Natural killer cell treated with Interleukin-12 subunit alpha and Interleukin-12 subunit beta and Interleukin-15 and Interleukin-18, amount 100 ng/mL, for 72 hours (primary cell): ENCODE measurements around the gene PKNOX1. TPM values are rescaled to one million over a fixed set of nuclear protein-coding genes. Genes with fewer than 3 reads are reported as not detected.
"Not testable (repeated sequence)": the region's sequence is repeated elsewhere in the genome, so short reads cannot be mapped to it uniquely, and the experiment has no call there.

Source experiments
- ATAC-seq, 2 donors: fragments of 150-1000 bp; cut with Tn5 transposase in 1 of 2; sonication (Bioruptor Pico), chemical (Tn5 transposase) in 1 of 2; 2 replicates each; pipeline ENCODE4 v1.10.0; 2021
- DNase-seq: peaks from one replicate; pipeline ENCODE4 v3.0.0; 2022; ENCODE audit warnings: low spot score
- H3K27ac Mint-ChIP-seq, 2 donors: 1 replicate in 1 of 2; 2 replicates in 1 of 2; pipeline ENCODE4 v1.8.0; 2022; ENCODE audit warnings: mixed read lengths in 2 of 2, mild to moderate bottlenecking in 1 of 2, moderate library complexity in 1 of 2
- H3K27me3 Mint-ChIP-seq, 2 donors: 1 replicate in 1 of 2; 2 replicates in 1 of 2; pipeline ENCODE4 v1.8.0; 2022; ENCODE audit warnings: mixed read lengths in 2 of 2
- H3K36me3 Mint-ChIP-seq: one replicate; pipeline ENCODE4 v1.8.0; 2022; ENCODE audit warnings: mixed read lengths
- H3K4me1 Mint-ChIP-seq, 2 donors: 1 replicate in 1 of 2; 2 replicates in 1 of 2; pipeline ENCODE4 v1.8.0; 2022; ENCODE audit warnings: low read depth in 2 of 2, mixed read lengths in 2 of 2, mild to moderate bottlenecking in 1 of 2
- H3K4me3 Mint-ChIP-seq: one replicate; pipeline ENCODE4 v1.8.0; 2022; ENCODE audit warnings: mixed read lengths
- H3K9me3 Mint-ChIP-seq: 2 replicates; pipeline ENCODE4 v1.8.0; 2022; ENCODE audit warnings: mixed read lengths
- total RNA-seq, 2 donors: library from RNA; stranded (reverse); gene quantifications; one replicate each; pipeline ENCODE4 v1.2.3, GENCODE V29; 2022

The PKNOX1 gene
- total RNA-seq, 2 donors from 2014 or later, result 26.0 to 33.8 TPM

DNA sequence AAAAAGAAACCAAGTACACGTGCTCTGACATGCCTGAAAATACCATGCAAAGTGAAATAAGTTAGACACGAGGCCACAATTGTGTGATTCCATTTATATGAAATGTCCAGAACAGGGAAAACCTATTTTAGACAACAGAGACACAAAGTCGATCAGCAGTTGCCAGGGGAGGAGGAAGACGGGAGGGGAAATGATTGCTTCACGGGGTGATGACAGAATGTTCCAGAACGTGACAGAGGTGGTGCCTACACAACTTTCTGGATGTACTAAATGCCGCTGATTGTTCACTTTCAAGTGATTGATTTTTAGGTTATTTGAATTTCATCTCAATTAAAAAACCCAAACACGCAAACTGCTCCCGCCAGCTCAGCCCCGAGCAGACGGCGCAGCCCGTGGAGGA, 78.8 kb downstream of the PKNOX1 start:
- H3K4me3 Mint-ChIP-seq, ATAC-seq, H3K27me3 Mint-ChIP-seq, H3K4me1 Mint-ChIP-seq, DNase-seq, H3K9me3 Mint-ChIP-seq, H3K27ac Mint-ChIP-seq, H3K36me3 Mint-ChIP-seq: not testable (repeated sequence)

DNA sequence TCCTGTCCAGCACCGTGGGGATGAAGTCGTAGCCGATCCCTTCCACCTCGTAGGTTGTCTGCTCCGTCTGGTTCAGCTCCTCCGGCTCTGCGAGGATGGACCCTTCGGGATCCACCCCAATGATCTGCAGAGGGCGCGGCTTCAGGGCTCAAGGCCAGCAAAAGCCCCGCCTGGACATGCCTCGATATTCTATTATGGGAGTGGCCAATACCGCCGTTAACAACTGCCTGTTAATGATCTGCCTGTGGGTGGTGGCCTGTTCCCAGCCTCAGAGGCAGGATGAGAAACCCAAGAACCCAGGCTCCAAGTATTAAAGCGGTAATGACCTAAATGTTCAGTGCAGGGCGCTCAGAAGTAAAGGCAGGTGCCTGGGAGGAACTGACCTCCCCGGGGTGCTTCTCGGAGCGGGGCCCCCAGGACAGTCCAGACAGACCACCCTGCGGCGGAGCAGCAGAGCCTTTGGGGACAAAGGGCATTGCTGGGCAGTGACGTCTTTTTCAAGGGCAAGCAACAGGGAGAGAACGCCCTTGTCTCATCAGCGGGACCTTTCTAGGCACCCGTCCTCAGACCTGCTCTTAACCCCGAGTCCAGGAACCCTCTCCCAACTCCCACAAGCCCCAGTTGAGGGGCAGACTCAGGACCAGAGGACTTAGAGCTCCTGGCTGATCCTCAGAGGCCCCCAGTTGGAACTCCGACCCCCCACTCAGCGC, 88.7 kb downstream of the PKNOX1 start:
- H3K27me3 Mint-ChIP-seq, result not testable (repeated sequence)

DNA sequence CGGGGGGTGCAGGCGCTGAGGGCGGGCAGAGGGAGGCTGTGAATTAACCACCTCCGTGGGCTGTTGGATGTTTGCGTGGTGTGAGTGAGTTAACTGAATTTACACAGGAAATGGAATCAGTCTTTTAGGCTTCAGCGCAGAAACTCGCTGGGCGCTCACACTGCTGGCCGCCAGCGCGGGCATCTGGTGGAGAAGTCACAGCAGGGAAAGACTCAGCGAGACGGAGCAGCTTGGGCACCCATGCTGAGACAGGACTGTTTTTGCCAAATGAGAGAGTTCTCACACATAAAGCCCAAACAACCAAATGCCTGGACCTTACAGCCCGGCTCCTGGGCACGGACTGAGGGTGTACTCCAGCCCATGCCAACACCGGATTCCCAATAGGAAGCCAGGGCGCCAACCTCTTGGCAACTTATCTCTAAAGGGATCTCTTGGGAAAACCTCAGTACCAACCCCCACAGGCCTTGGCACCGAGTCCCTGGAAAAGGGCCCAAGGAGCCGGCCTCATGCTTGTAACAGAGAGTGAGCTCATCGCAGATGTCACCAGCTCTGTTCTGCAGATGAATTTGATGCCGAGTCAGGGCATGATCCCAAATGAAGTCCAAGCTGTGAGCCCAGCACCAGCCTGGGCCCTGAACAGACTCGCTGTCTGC, 90.0 kb downstream of the PKNOX1 start:
- not testable (repeated sequence) for ATAC-seq, H3K9me3 Mint-ChIP-seq, DNase-seq, H3K4me3 Mint-ChIP-seq, H3K4me1 Mint-ChIP-seq, H3K27me3 Mint-ChIP-seq, H3K27ac Mint-ChIP-seq, H3K36me3 Mint-ChIP-seq

More for the DNA sequence above, 88.7 kb downstream of the PKNOX1 start:
- not testable (repeated sequence) for H3K4me3 Mint-ChIP-seq, H3K4me1 Mint-ChIP-seq, H3K9me3 Mint-ChIP-seq, ATAC-seq, DNase-seq, H3K27ac Mint-ChIP-seq, H3K36me3 Mint-ChIP-seq

DNA sequence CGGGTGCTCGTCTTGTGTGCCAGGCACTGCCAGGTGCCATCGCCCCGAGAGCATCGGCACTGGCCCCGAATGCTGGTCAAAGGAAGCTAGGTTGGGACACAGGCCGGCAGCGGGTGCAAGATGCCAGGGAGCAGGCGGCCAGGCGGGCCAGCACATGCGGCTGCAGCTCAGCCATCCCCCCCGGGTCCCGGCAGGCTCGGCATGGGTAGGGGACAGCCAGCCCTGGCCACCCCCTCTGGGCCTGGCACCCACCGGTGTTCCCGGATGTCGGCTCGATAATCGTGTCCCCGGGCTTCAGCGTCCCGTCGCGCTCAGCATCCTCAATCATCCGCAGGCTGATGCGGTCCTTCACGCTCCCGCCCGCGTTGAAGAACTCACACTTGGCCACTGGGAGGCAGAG, 91.6 kb downstream of the PKNOX1 start:
- not testable (repeated sequence) for H3K4me3 Mint-ChIP-seq, H3K27ac Mint-ChIP-seq, H3K9me3 Mint-ChIP-seq, H3K36me3 Mint-ChIP-seq, H3K27me3 Mint-ChIP-seq, ATAC-seq, H3K4me1 Mint-ChIP-seq
- peak; percentile 56 for DNase-seq

DNA sequence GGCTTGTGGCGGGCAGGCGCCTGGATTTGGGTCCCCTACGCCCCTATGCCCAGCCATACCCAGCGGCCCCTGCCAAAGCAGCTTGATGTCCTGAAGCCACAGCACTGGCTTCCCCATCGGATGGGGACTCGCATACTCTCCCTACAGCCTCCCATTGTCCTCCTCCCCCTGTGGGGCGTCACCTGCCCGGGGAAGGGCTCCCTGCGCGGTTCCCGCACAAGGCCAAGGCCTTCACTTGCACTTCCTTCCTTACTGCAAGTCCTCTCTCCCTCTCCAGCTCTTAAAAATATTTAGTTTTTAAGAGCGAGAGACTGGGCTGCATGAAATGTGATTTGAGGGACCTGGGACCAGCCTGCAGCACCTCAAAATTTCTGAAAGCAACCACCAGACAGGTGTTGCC, 92.3 kb downstream of the PKNOX1 start:
- H3K36me3 Mint-ChIP-seq, H3K27ac Mint-ChIP-seq, DNase-seq, H3K4me3 Mint-ChIP-seq, H3K9me3 Mint-ChIP-seq, H3K27me3 Mint-ChIP-seq, ATAC-seq, H3K4me1 Mint-ChIP-seq: not testable (repeated sequence)

DNA sequence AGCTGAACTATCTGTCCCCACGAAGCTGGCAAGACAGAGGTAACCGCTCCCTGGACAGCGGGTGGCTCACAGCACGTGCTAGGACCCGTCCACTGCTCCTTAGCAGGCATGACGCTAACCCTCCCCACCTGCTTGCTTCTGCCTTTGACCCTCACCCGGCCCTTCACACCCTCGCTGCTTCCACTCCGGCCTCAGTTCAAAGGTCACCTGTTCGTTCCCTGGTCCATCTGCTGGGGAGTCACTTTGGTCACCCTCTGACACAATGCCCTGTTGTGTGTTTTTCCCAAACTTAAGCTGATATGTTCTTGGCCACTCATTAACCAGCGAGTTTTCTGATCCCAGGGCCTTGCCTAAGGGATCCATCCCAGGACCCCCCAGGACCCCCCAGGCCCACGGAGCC, 93.7 kb downstream of the PKNOX1 start:
- H3K4me3 Mint-ChIP-seq, H3K4me1 Mint-ChIP-seq, H3K27ac Mint-ChIP-seq, H3K27me3 Mint-ChIP-seq, H3K36me3 Mint-ChIP-seq, DNase-seq, H3K9me3 Mint-ChIP-seq, ATAC-seq: not testable (repeated sequence)

DNA sequence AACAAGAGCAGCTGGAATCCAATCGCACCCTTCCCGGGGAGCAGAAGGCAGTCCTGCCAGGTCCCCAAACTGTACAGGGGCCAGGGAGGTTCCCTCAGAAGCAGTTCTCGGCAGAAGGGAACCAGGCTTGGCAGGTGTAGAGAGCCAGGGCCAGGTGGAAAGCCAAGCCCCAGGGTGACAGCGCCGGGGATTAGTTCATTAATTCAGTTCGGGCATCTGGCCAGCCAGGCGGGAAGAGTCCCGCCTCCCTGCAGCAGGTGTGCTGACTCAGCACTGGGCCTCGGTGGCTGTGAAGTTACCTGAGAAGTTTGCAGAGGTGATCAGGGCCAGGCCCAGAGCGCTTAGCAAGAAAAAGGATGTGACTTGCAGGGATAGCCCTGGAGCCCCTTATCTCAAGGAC, 95.3 kb downstream of the PKNOX1 start:
- not testable (repeated sequence) for DNase-seq, H3K4me1 Mint-ChIP-seq, H3K27ac Mint-ChIP-seq, ATAC-seq, H3K36me3 Mint-ChIP-seq, H3K4me3 Mint-ChIP-seq, H3K27me3 Mint-ChIP-seq, H3K9me3 Mint-ChIP-seq

DNA sequence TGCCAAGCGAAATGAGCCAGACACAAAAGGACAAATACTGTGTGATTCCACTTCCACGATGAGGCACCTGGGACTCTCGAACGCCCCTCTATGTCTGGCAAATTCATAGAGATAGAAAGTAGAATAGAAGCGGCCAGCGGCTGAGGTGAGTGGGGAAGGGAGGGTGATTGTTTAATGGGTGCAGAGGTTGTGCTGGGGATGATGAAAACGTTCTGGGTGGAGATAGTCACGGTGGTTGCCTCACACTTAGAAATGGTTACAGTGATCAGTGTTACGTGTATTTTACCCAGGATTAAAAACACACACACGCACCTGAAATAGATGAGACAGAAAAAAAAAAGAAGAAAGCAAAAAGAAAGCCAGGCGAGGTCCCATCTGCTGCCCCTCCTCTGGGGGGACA, 98.4 kb downstream of the PKNOX1 start:
- not testable (repeated sequence) for H3K27me3 Mint-ChIP-seq, H3K36me3 Mint-ChIP-seq, H3K9me3 Mint-ChIP-seq, ATAC-seq, H3K27ac Mint-ChIP-seq, DNase-seq, H3K4me1 Mint-ChIP-seq, H3K4me3 Mint-ChIP-seq

DNA sequence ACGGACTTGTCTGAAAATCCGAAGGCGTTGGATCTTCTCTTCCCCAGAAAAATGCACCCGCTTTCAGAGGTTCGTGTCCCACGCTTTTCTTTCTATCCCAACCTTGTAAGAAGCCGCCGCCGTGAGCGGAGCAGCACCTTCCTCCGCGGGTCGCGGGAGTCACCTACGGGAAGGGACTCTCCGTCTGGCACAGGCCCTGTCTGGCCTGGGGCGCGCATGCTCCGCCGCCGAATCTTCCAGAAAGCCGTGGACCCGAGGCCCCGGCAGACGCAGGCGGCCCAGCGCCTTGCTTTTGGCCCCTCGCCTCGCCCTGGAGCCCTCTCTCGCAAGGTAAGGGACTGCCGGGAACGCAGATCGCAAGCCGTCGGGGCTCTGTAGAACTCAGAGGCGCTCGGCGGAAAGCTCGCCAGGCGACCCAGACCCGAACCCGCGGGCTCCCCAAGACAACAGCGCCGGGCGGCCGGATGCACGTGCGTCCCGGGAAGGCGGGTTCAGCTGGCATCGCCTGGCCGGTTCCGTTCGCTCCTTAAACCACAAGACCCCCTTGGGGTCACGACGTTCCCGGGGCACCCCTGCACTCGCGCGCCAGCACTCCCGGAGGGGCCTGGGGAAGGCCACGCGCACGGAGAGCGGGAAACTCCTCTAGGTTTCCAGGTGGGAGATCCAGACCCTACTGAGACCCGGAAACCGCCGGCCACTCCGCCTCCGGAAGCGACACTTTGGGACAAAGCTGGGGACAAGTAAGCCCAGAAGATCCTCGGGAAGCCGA, 100.2 kb downstream of the PKNOX1 start:
- H3K36me3 Mint-ChIP-seq, H3K27ac Mint-ChIP-seq, H3K4me3 Mint-ChIP-seq, H3K9me3 Mint-ChIP-seq, H3K27me3 Mint-ChIP-seq, DNase-seq, H3K4me1 Mint-ChIP-seq, ATAC-seq: not testable (repeated sequence)

DNA sequence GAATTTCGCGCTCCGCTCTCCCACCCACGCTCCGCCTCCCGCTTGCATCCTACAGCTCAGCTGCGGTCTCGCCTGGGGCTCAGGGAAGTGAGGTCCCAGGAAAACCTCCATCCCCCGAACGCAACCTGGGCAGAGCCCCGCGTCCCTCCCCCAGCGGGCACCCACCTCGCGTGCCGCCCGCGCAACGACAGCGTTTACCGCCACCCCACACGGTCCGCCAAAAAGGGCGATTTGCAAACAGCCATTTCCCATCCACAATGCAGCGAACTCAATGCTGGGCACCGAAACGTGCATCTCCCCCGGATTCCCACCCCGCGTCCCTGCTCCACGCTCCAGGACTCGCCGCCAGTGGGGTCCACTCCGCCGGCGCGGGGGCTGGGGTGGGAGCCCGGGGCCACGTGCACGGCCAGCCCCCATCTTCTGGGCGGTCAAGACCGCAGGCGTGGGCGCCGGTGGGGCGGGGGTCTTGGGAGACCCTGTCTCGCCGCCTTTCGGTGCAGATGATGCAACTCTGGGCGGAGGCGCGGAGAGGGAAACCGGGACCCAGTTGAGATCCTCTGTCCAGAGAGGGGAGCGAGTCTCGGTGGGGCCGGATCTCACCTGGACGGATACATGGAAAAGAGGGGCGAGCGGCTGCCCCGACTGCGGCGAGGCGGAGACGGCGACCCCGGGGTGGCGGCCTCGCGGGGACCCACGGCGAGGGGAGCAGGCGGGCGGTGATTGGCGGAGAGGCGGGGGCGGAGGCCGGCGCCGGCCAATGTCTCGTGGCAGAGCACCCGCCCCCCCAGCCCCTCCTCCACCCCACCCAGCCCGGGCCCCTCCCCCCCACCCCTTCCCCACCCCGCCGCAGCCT, 101.0 kb downstream of the PKNOX1 start, which contains the start of gene CBS:
Gene CBS, minus strand, starts transcription at position 666 of the 853 bp plus-strand sequence. CDS start 3,642 bp downstream, outside the sequence.
- not testable (repeated sequence) for H3K9me3 Mint-ChIP-seq, H3K4me3 Mint-ChIP-seq, DNase-seq, H3K36me3 Mint-ChIP-seq, H3K4me1 Mint-ChIP-seq, H3K27ac Mint-ChIP-seq, H3K27me3 Mint-ChIP-seq
- ATAC-seq, result peak in 1 of 2 donors; percentile 45

DNA sequence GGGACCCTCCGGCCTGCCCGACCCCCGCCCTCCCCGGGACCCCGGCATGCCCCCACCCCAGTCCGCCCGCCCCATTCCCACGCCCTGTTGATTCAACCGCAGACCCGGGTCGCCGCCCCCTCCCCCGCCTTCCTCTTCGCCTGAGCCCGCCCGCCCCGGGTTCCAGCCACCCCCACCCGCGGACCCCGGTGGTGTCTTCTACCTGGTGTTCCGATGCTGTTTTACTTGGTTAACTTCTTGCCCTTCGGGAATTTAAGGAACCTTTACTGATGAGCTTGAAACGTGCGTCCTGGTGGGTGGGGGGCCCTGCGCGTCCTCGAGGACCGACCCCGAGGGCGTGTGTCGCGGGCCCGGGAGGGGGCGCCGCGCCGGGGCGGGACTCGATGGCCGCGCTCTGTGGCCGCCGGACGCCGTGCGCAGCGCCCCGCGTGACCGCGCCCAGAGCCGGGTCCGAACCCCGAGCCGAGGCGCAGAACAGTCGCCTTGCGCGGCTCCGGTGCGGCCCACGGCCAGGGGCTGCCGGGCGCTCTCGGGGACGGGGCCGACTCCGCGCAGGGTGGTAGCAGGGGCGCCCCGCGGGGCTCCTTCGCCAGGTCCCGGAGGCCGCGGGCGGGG, 101.8 kb downstream of the PKNOX1 start:
- not testable (repeated sequence) for H3K27ac Mint-ChIP-seq, ATAC-seq, DNase-seq, H3K9me3 Mint-ChIP-seq, H3K4me1 Mint-ChIP-seq, H3K27me3 Mint-ChIP-seq, H3K36me3 Mint-ChIP-seq, H3K4me3 Mint-ChIP-seq

DNA sequence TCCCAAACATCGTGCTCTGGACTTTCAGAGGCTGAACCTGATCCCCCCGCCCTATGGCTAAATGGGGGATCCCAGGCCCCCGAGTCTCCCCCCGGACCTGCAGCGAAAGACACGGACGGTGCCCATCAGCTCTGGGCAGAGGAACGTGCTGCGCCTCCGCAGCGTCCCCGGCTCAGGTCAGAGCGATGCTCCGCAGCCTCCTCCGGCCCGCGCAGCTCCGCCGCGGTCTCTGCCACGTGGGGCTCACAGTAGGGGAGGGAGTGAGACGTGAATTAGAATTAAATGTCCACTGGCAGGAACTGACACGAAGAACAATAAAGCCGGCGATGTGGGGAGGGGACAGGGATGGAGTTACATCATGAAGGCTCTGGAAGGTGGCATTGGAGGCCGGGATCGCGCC, 102.3 kb downstream of the PKNOX1 start:
- not testable (repeated sequence) for H3K27me3 Mint-ChIP-seq, H3K9me3 Mint-ChIP-seq, DNase-seq, H3K36me3 Mint-ChIP-seq, H3K4me1 Mint-ChIP-seq, H3K27ac Mint-ChIP-seq, ATAC-seq, H3K4me3 Mint-ChIP-seq

DNA sequence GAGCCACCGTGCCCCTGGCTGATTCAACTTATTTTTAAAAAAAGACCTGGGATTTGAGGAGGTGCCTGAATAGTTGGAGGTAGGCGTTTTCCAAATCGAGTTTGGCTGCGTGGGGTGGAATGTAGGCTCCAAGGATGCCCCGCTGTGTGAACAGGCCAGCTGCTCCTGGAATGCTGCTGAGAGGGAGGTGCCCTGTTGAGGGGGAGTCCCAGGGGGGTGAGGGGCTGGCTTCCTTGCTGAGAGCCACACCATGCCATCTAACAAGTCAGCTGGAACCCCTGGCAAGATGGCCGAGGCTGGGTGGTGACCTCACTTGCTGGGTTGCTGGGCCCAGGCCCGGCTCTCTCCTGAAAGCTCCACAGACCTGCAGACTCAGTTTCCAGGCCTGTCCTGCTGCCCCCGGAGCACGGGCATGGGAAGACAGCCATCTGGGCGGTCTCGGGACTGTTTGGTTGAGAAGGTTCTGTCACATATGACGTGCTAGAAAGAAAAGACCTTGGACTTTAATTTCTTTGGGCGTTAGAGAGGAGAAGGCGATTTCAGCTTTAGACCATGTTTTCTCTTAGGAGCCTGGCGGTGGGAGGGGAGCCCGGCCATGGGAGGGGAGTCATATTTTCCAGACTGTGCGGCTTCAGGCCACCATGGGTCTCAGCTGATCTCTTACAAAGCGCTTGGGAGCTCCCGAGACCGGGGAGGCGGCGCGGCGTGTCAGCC, 108.4 kb downstream of the PKNOX1 start:
- not testable (repeated sequence) for DNase-seq, H3K4me3 Mint-ChIP-seq, ATAC-seq, H3K36me3 Mint-ChIP-seq, H3K27ac Mint-ChIP-seq, H3K27me3 Mint-ChIP-seq, H3K4me1 Mint-ChIP-seq, H3K9me3 Mint-ChIP-seq
